ENCODE data around the gene ECEL1.
A peak's percentile ranks its signal among the peaks of the same experiment; 100 is the strongest.
"Not testable (repeated sequence)": the region's sequence is repeated elsewhere in the genome, so short reads cannot be mapped to it uniquely, and the experiment has no call there.

ECEL1 gene

DNA sequence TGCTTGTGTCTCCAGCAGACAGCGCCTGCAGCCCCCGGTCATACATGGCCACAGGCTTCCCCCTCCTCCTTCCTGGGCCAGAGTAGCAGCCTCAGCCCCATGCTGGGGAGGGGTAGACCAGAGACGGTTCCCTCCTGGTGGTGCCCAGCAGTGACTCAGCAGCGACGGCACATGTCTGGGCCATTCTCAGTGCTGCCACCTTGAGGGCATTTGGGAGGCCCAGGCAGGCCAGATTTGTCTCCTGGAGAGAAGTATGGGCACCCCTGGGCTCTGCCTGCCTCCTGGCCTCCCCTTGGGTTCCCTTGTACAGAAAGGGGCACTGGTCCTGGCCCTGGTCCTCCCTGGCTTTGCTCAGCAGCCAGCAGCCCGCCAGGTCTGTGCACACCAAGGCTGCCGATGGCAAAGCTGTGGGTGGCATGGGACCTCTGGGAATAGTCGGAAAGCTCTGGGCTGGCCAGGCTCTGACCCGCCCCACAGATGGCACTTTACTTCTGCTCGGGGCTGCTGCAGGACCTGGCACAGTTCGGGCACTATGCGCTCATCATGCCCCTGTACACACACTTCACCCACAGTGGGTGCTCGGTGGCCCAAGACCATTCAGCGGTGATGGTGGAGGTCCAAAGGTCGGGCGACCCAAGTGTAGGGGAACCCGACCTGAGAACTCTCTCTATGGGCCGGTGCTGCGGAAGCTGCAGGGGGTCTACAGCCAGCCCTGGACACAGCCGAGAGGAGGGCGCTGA, 43.1 kb downstream of the ECEL1 start:
- TF ChIP-seq, protein P1, sequence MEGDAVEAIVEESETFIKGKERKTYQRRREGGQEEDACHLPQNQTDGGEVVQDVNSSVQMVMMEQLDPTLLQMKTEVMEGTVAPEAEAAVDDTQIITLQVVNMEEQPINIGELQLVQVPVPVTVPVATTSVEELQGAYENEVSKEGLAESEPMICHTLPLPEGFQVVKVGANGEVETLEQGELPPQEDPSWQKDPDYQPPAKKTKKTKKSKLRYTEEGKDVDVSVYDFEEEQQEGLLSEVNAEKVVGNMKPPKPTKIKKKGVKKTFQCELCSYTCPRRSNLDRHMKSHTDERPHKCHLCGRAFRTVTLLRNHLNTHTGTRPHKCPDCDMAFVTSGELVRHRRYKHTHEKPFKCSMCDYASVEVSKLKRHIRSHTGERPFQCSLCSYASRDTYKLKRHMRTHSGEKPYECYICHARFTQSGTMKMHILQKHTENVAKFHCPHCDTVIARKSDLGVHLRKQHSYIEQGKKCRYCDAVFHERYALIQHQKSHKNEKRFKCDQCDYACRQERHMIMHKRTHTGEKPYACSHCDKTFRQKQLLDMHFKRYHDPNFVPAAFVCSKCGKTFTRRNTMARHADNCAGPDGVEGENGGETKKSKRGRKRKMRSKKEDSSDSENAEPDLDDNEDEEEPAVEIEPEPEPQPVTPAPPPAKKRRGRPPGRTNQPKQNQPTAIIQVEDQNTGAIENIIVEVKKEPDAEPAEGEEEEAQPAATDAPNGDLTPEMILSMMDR (conservative IDR thresholded peaks at IDR 0.05), result peak; percentile 74
- TF ChIP-seq ZFX (IDR thresholded peaks at IDR 0.05), result no peak
- peak overlapping the region; percentile 54 for H3K27ac ChIP-seq

GRCh38 chr2:232443669-232444408, 43.8 kb downstream of the ECEL1 start:
- H3K27ac ChIP-seq, result peak overlapping the region; percentile 54

DNA sequence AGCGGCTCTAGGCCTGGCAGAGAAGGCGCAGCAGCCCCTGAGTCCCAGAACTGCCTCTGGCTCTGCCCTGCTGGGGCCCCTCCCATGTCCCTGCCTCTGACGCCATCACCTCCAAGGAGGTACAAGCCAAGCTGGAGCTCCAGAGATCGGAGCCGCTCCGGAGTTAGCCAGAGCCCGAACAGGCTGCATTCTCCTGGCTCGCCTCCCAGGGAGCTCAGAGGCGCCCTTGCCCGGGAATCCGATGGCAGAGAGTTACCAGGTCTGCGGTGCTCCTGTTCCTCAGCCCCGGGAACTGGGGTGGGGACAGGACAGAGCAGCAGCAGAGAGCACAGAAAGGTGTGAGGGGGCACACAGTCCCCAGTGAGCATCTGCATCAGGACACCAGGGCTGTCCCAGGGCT, 44.6 kb downstream of the ECEL1 start:
- not testable (repeated sequence) for H3K27ac ChIP-seq

DNA sequence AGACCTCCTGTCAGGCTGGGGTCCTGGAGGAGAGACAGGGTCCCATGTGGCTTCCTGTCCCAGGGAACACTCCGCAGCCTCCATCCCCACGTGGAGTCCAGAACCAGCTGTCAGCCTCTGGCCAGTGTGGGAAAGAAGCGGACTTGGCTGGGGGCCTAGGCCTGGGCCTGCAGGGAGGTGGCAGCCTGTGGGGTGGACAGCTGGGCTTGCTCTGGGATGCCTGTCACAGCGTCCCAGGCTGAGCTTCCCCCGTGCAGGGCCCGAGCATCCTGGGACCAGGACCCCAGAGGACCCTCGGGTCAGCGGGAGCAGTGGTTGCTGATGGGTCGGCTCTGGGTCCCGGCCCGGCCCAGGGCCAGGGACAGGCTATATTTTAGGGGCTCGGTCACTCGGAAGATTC, 45.2 kb downstream of the ECEL1 start:
- H3K27ac ChIP-seq, result not testable (repeated sequence)

GRCh38 chr2:232441922-232442321, 45.7 kb downstream of the ECEL1 start:
- not testable (repeated sequence) for H3K27ac ChIP-seq

GRCh38 chr2:232441147-232441651, 46.4 kb downstream of the ECEL1 start:
- no peak overlapping the region for H3K27ac ChIP-seq
- no peak for TF ChIP-seq ZFX (IDR thresholded peaks at IDR 0.05)
- TF ChIP-seq, protein P1 (conservative IDR thresholded peaks at IDR 0.05), result no peak

- TF ChIP-seq, protein P1 (conservative IDR thresholded peaks at IDR 0.05), result peak; percentile 91
- not testable (repeated sequence) for H3K27ac ChIP-seq
These were observed 47.2 kb downstream of the ECEL1 start for GRCh38 chr2:232440220-232441018.

DNA sequence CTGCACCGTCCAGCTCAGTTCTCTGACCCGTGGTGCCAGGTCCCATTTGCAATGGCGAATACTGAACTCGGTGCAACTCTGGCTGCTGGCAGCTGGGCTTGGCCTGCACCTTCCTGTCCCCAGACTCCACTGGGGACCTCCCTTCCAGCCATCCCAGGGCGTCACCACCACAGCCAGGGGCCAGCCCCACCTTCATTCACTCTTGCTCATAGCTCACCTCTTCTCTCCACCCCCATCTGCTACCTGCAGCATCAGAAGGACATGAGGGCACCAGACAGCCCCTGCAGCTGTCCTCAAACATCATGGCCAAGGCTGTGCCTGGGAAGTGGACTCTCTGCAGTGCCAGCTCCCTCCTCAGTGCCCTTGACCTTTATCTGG, 47.9 kb downstream of the ECEL1 start:
- H3K27ac ChIP-seq, result no peak overlapping the region
- TF ChIP-seq, protein P1 (conservative IDR thresholded peaks at IDR 0.05), result no peak
- no peak for TF ChIP-seq ZFX (IDR thresholded peaks at IDR 0.05)

DNA sequence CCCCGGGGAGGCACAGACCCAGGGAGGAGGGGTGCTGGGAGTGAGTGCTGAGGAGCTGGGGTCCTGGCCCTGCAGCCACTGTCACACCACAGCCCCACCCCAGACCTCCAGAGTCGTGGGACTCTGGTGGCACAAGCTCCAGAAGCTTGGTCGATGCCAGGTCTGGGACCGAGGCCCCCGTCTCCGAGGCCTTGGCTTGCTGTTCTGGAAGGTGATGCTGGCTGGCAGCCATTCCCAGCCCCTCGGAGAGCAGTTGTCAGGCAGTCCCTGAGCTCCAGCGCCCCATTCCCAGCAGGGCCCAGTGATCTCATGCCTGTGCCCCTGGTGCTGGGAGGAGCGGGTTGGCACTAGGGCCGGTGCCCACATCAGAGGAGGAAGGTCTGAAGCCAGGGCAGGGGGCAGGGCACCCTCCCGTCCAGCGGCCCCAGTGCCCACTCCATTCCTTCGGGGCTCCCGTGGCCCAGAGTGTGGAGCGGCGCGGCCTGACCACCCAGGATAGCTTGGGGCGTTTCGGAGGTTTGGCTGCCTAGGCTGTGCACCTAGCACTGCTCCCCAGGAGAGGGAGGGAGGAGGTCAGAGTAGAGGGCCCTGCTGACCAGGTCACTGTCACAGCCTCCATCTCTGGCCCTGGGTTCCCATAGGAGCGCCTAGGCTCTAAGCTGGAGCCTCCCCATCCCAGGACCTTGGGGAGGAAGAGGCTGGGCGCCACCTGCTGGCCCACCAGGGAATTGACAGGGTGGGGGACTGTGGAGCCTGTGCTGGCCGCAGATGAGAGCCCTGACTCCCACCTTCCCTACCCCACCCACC, 48.5 kb downstream of the ECEL1 start:
- TF ChIP-seq, protein P1 (conservative IDR thresholded peaks at IDR 0.05), result peak; percentile 69
- no peak for TF ChIP-seq ZFX (IDR thresholded peaks at IDR 0.05)
- no peak overlapping the region for H3K27ac ChIP-seq
